SK-N-SH (cell line): Measurements from ENCODE around the gene SLC25A20. TPM values are rescaled to one million over a fixed set of nuclear protein-coding genes. Genes with fewer than 3 reads are reported as not detected.

Source experiments
- CTCF ChIA-PET: fragments of 300-600, 350-600 bp; formaldehyde crosslinking; extraction: SDS; loops from one replicate; lab custom pipeline; 2021; lab: Yijun Ruan, JAX
- POLR2A ChIA-PET: fragments of 350-600 bp; sonication (Branson Sonifier 250); formaldehyde crosslinking; extraction: SDS; loops from one replicate; lab custom pipeline; 2020; ENCODE audit warnings: antibody characterized with exemption, inconsistent platforms; lab: Yijun Ruan, JAX
- DNase-seq: peaks from one replicate; pipeline ENCODE4 v3.0.0; 2012
- H2AFZ ChIP-seq: fragments of 200-600 bp; sonication (generic); 2 replicates; pipeline ENCODE4 v1.8.1; 2016; ENCODE audit warnings: antibody characterized with exemption, mild to moderate bottlenecking, low read depth
- H3F3A ChIP-seq: fragments of 200-600 bp; sonication (generic); replicated peaks from 2 replicates; pipeline ENCODE3; 2016; ENCODE audit warnings: antibody characterized with exemption, mild to moderate bottlenecking; ENCODE audit not compliant: insufficient read depth
- H3K27ac ChIP-seq, 2 experiments: fragments of 200-500 bp in 1 of 2; fragments of 200-600 bp in 1 of 2; sonication (Bioruptor generic) in 1 of 2; sonication (generic), shearing (Covaris generic) in 1 of 2; 2 replicates each; pipeline versions ENCODE4 v1.5.1 to v1.6.1; 2014 to 2016; ENCODE audit warnings: low read depth in 2 of 2, inconsistent platforms in 1 of 2, low read length in 1 of 2, mild to moderate bottlenecking in 1 of 2, mixed read lengths in 1 of 2
- H3K27me3 ChIP-seq: fragments of 200-600 bp; sonication (generic), shearing (Covaris generic); 2 replicates; pipeline ENCODE4 v1.6.1; 2016; ENCODE audit warnings: mixed run types; ENCODE audit not compliant: insufficient read depth
- H3K36me3 ChIP-seq, 2 experiments: fragments of 200-500 bp in 1 of 2; fragments of 200-600 bp in 1 of 2; sonication (Bioruptor generic) in 1 of 2; sonication (generic) in 1 of 2; replicated peaks in 1 of 2; 2 replicates each; pipeline versions ENCODE3 to v1.5.1; 2014 to 2016; ENCODE audit warnings: low read length in 1 of 2, mild to moderate bottlenecking in 1 of 2; ENCODE audit not compliant: insufficient read depth in 2 of 2, control insufficient read depth in 1 of 2
- H3K4me1 ChIP-seq, 2 experiments: fragments of 200-500 bp in 1 of 2; fragments of 200-600 bp in 1 of 2; sonication (Bioruptor generic) in 1 of 2; sonication (generic), shearing (Covaris generic) in 1 of 2; 2 replicates each; pipeline versions ENCODE4 v1.5.1 to v1.6.1; 2014 to 2016; ENCODE audit warnings: low read depth in 1 of 2, low read length in 1 of 2, mixed run types in 1 of 2; ENCODE audit not compliant: insufficient read depth in 2 of 2, control insufficient read depth in 1 of 2
- H3K4me2 ChIP-seq: fragments of 200-600 bp; sonication (generic), shearing (Covaris generic); 2 replicates; pipeline ENCODE4 v1.6.1; 2017; ENCODE audit warnings: mixed run types
- H3K4me3 ChIP-seq, 2 experiments: fragments of 200-500 bp in 1 of 2; fragments of 200-600 bp in 1 of 2; sonication (Bioruptor generic) in 1 of 2; sonication (generic), shearing (Covaris generic) in 1 of 2; 2 replicates each; pipeline versions ENCODE4 v1.5.1 to v1.8.1; 2014 to 2016; ENCODE audit warnings: low read depth in 2 of 2, inconsistent platforms in 1 of 2, low read length in 1 of 2, mild to moderate bottlenecking in 1 of 2, mixed read lengths in 1 of 2, moderate library complexity in 1 of 2
- H3K79me2 ChIP-seq: fragments of 200-600 bp; sonication (generic); 2 replicates; pipeline ENCODE4 v1.8.1; 2017; ENCODE audit warnings: mild to moderate bottlenecking; ENCODE audit not compliant: insufficient read depth
- H3K9ac ChIP-seq: fragments of 200-600 bp; sonication (generic); 2 replicates; pipeline ENCODE4 v1.6.1; 2017; ENCODE audit warnings: mixed run types
- H3K9me2 ChIP-seq: fragments of 200-600 bp; sonication (generic); 2 replicates; pipeline ENCODE4 v1.6.1; 2017; ENCODE audit warnings: mixed run types
- H3K9me3 ChIP-seq: fragments of 200-600 bp; sonication (generic); 2 replicates; pipeline ENCODE4 v1.6.1; 2017; ENCODE audit warnings: mixed run types, mild to moderate bottlenecking, moderate library complexity
- H4K20me1 ChIP-seq: fragments of 200-600 bp; sonication (generic); 2 replicates; pipeline ENCODE4 v1.6.1; 2017; ENCODE audit warnings: mild to moderate bottlenecking, mixed run types; ENCODE audit not compliant: insufficient read depth
- ELF1 ChIP-seq: IDR thresholded peaks from 2 replicates; pipeline ENCODE4 v1.4.0; 2012
- EP300 ChIP-seq, 2 experiments: IDR thresholded peaks; 2 replicates each; pipeline versions ENCODE4 v1.4.0 to v1.6.1; 2012; ENCODE audit warnings: borderline replicate concordance in 1 of 2, low read depth in 1 of 2, low read length in 1 of 2
- FOXJ3 ChIP-seq: sonication (generic); formaldehyde crosslinking; IDR thresholded peaks from 2 replicates; pipeline ENCODE4 v1.5.1; 2020; ENCODE audit warnings: mild to moderate bottlenecking, missing genetic modification reagents
- FOXM1 ChIP-seq: IDR thresholded peaks from 2 replicates; pipeline ENCODE4 v1.4.0; 2012; ENCODE audit warnings: low read depth, mild to moderate bottlenecking
- GATA2 ChIP-seq: sonication (generic); formaldehyde crosslinking; IDR thresholded peaks from 2 replicates; pipeline ENCODE4 v1.5.0; 2020; ENCODE audit warnings: mild to moderate bottlenecking, missing genetic modification reagents
- JUND ChIP-seq: IDR thresholded peaks from 2 replicates; pipeline ENCODE4 v1.4.0; 2012
- MEF2A ChIP-seq: IDR thresholded peaks from 2 replicates; pipeline ENCODE4 v1.4.0; 2012; ENCODE audit warnings: low read depth, borderline replicate concordance
- NFIC ChIP-seq: IDR thresholded peaks from 2 replicates; pipeline ENCODE4 v1.4.0; 2012; ENCODE audit warnings: borderline replicate concordance
- NRF1 ChIP-seq: IDR thresholded peaks from 2 replicates; pipeline ENCODE4 v1.6.1; 2012; ENCODE audit warnings: low read depth, mild to moderate bottlenecking, low read length
- RAD21 ChIP-seq: IDR thresholded peaks from 2 replicates; pipeline ENCODE4 v1.6.1; 2012; ENCODE audit warnings: mild to moderate bottlenecking, low read length
- TCF12 ChIP-seq: IDR thresholded peaks from 2 replicates; pipeline ENCODE4 v1.4.0; 2012
- TEAD4 ChIP-seq: IDR thresholded peaks from 2 replicates; pipeline ENCODE4 v1.4.0; 2012; ENCODE audit warnings: mild to moderate bottlenecking, borderline replicate concordance; ENCODE audit not compliant: insufficient read depth
- WGBS: methylation state at CpG from one replicate; pipeline ENCODE4 v1.1.6; 2017; ENCODE audit warnings: low lambda C conversion rate; 5-methylcytosine and 5-hydroxymethylcytosine counted together
- polyA plus RNA-seq, 3 experiments: library from polyadenylated mRNA; depleted of rRNA; stranded (reverse); fragments of >200 nt; gene quantifications; 2 replicates each; pipeline ENCODE4 v1.2.3, GENCODE V29; 2012
- TF ChIP-seq, protein P1 (sequence below): IDR thresholded peaks from 2 replicates; pipeline ENCODE4 v1.4.0; 2012; ENCODE audit warnings: low read depth, borderline replicate concordance
- TF ChIP-seq, protein P2 (sequence below): fragments of 150-350 bp; IDR thresholded peaks from 2 replicates; pipeline ENCODE4 v1.6.1; 2017; ENCODE audit warnings: antibody characterized with exemption, low read length, low read depth, borderline replicate concordance
- TF ChIP-seq, protein P3 (sequence below): IDR thresholded peaks from 2 replicates; pipeline ENCODE4; 2012

SLC25A20 gene
- polyA plus RNA-seq, 1 of the 3 experiments (the other 2 are of a cell fraction), result 30.3 TPM

- H2AFZ ChIP-seq, result no peak overlapping the region
- no peaks in the 10 kb centered on the region for H3K9me3 ChIP-seq
- no peak overlapping the region for H3K4me3 ChIP-seq
- H3K36me3 ChIP-seq, result no peaks in the 10 kb centered on the region
- H3F3A ChIP-seq, result peaks cover 9% of the 10 kb centered on the region
- WGBS, result 95% methylated on average over 7 of the region's 7 CpGs
- no peaks in the 10 kb centered on the region for H3K9me2 ChIP-seq
- DNase-seq, result no peak
- H3K4me2 ChIP-seq, result no peak overlapping the region
- no peak overlapping the region for H3K9ac ChIP-seq
- no peaks in the 10 kb centered on the region for H3K27me3 ChIP-seq
- peaks cover 50% of the 10 kb centered on the region for H3K79me2 ChIP-seq
- H4K20me1 ChIP-seq, result 0 out of 2 replicates have a peak, but pooled peaks cover 5% of the 10 kb centered on the region
- no peak overlapping the region for H3K27ac ChIP-seq
- ChIA-PET CTCF (no interaction called here), POLR2A (no interaction called here)
- TF ChIP-seq TCF12, result no peak
- TF ChIP-seq, protein P1, sequence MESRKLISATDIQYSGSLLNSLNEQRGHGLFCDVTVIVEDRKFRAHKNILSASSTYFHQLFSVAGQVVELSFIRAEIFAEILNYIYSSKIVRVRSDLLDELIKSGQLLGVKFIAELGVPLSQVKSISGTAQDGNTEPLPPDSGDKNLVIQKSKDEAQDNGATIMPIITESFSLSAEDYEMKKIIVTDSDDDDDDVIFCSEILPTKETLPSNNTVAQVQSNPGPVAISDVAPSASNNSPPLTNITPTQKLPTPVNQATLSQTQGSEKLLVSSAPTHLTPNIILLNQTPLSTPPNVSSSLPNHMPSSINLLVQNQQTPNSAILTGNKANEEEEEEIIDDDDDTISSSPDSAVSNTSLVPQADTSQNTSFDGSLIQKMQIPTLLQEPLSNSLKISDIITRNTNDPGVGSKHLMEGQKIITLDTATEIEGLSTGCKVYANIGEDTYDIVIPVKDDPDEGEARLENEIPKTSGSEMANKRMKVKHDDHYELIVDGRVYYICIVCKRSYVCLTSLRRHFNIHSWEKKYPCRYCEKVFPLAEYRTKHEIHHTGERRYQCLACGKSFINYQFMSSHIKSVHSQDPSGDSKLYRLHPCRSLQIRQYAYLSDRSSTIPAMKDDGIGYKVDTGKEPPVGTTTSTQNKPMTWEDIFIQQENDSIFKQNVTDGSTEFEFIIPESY, result no peak
- TF ChIP-seq FOXM1, result no peak
- no peak for TF ChIP-seq NFIC
- no peak for TF ChIP-seq TEAD4
- TF ChIP-seq, protein P2, sequence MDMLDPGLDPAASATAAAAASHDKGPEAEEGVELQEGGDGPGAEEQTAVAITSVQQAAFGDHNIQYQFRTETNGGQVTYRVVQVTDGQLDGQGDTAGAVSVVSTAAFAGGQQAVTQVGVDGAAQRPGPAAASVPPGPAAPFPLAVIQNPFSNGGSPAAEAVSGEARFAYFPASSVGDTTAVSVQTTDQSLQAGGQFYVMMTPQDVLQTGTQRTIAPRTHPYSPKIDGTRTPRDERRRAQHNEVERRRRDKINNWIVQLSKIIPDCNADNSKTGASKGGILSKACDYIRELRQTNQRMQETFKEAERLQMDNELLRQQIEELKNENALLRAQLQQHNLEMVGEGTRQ, result no peak
- TF ChIP-seq RAD21, result no peak
- no peak for TF ChIP-seq NRF1
- TF ChIP-seq FOXJ3 (CRISPR knock-in tag), result no peak
- no peak for TF ChIP-seq GATA2 (CRISPR knock-in tag)
- TF ChIP-seq, protein P3, sequence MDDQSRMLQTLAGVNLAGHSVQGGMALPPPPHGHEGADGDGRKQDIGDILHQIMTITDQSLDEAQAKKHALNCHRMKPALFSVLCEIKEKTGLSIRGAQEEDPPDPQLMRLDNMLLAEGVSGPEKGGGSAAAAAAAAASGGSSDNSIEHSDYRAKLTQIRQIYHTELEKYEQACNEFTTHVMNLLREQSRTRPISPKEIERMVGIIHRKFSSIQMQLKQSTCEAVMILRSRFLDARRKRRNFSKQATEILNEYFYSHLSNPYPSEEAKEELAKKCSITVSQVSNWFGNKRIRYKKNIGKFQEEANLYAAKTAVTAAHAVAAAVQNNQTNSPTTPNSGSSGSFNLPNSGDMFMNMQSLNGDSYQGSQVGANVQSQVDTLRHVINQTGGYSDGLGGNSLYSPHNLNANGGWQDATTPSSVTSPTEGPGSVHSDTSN, result no peak
- no peak for TF ChIP-seq ELF1
- TF ChIP-seq JUND, result no peak
- no peak for TF ChIP-seq EP300 (IDR thresholded peaks at IDR 0.05; ENCODE audit: borderline replicate concordance in 1 of 2, low read depth in 1 of 2, low read length in 1 of 2)
- TF ChIP-seq MEF2A, result no peak
- H3K4me1 ChIP-seq, result 0 out of 4 replicates have a peak, but pooled peaks cover 0 to 7% of the 10 kb centered on the region in 2 experiments
Measured at GRCh38 chr3:48819234-48820221, 79.2 kb downstream of the SLC25A20 start.
